HCT116 (cell line): ENCODE measurements around the gene CBS. TPM values are rescaled to one million over a fixed set of nuclear protein-coding genes. Genes with fewer than 3 reads are reported as not detected.
A peak's percentile ranks its signal among the peaks of the same experiment; 100 is the strongest.
"Not testable (repeated sequence)": the region's sequence is repeated elsewhere in the genome, so short reads cannot be mapped to it uniquely, and the experiment has no call there.

ENCODE experiments used
- ATAC-seq: fragments of 200-7000 bp; cut with Tn5 transposase; 2 replicates; pipeline ENCODE4 v1.9.1; 2020; ENCODE audit warnings: mild to moderate bottlenecking, moderate library complexity
- BruUV-seq: library from RNA; stranded (reverse); fragments of 400-500 nt; replicated peaks from 2 replicates; lab custom pipeline; 2021; lab: Mats Ljungman, UMichigan
- CTCF ChIA-PET: fragments of 300-600 bp; sonication (Branson Sonifier 250); formaldehyde crosslinking; loops from one replicate; lab custom pipeline; 2021; ENCODE audit warnings: antibody characterized with exemption; lab: Charles Lee
- POLR2A ChIA-PET: fragments of 300-600, 350-600 bp; sonication (Branson Sonifier 250); formaldehyde crosslinking; loops from one replicate; lab custom pipeline; 2021; ENCODE audit warnings: antibody characterized with exemption; lab: Charles Lee
- RAD21 ChIA-PET, 2 experiments: fragments of 300-600 bp; sonication (Branson Sonifier 250); formaldehyde crosslinking; loops; one replicate each; lab custom pipeline; 2023; ENCODE audit warnings: low total read pairs in 2 of 2; ENCODE audit not compliant: uncharacterized antibody in 2 of 2, unreplicated experiment in 2 of 2, low non-redundant PET in 1 of 2; lab: Charles Lee
- DNase-seq: peaks from one replicate; pipeline ENCODE4 v3.0.0-alpha.2; 2010; ENCODE audit warnings: low read depth, low spot score
- H2AFZ ChIP-seq: fragments of 200-600 bp; shearing (Covaris generic), sonication (generic); 2 replicates; pipeline ENCODE4 v1.6.1; 2017; ENCODE audit warnings: low read depth, mixed run types, mixed read lengths, antibody characterized with exemption, low read length; ENCODE audit not compliant: poor library complexity, severe bottlenecking
- H3K27ac ChIP-seq: 2 replicates; pipeline ENCODE4 v1.5.1; 2012; ENCODE audit warnings: low read depth, low read length
- H3K27me3 ChIP-seq: fragments of 200-600 bp; sonication (generic); 2 replicates; pipeline ENCODE4 v1.6.1; 2016; ENCODE audit warnings: mixed run types, low read length, mixed read lengths; ENCODE audit not compliant: insufficient read depth
- H3K36me3 ChIP-seq, 2 experiments: fragments of 200-500 bp in 1 of 2; fragments of 200-600 bp in 1 of 2; sonication (Bioruptor generic) in 1 of 2; sonication (generic) in 1 of 2; 2 replicates each; pipeline versions ENCODE4 v1.5.1 to v1.6.1; 2014 to 2016; ENCODE audit warnings: low read length in 2 of 2, inconsistent platforms in 1 of 2, mixed read lengths in 1 of 2, mixed run types in 1 of 2; ENCODE audit not compliant: insufficient read depth in 2 of 2, control insufficient read depth in 1 of 2
- H3K4me1 ChIP-seq, 2 experiments: fragments of 200-600 bp in 1 of 2; sonication (generic) in 1 of 2; 2 replicates each; pipeline versions ENCODE4 v1.5.1 to v1.6.1; 2012 to 2017; ENCODE audit warnings: low read length in 2 of 2, inconsistent platforms in 1 of 2, mild to moderate bottlenecking in 1 of 2, mixed read lengths in 1 of 2, mixed run types in 1 of 2, moderate library complexity in 1 of 2; ENCODE audit not compliant: insufficient read depth in 2 of 2, control insufficient read depth in 1 of 2
- H3K4me2 ChIP-seq: fragments of 200-600 bp; sonication (generic); 2 replicates; pipeline ENCODE4 v1.6.1; 2017; ENCODE audit warnings: mixed run types, low read length, mixed read lengths
- H3K4me3 ChIP-seq, 2 experiments: fragments of 200-600 bp in 1 of 2; sonication (generic) in 1 of 2; replicated peaks in 1 of 2; 2 replicates each; pipeline ENCODE4 v1.5.1; 2011 to 2016; ENCODE audit warnings: low read length in 2 of 2, control low read depth in 1 of 2, low read depth in 1 of 2, mild to moderate bottlenecking in 1 of 2, mixed read lengths in 1 of 2, mixed run types in 1 of 2
- H3K79me2 ChIP-seq: fragments of 200-600 bp; sonication (generic); 2 replicates; pipeline ENCODE4 v1.6.1; 2017; ENCODE audit warnings: mild to moderate bottlenecking, mixed run types, low read length, moderate library complexity, mixed read lengths; ENCODE audit not compliant: insufficient read depth
- H3K9ac ChIP-seq: fragments of 200-600 bp; sonication (generic); 2 replicates; pipeline ENCODE4 v1.6.1; 2016; ENCODE audit warnings: low read length, mixed read lengths
- H3K9me2 ChIP-seq: fragments of 200-600 bp; sonication (generic), shearing (Covaris generic); 2 replicates; pipeline ENCODE4 v1.6.1; 2017; ENCODE audit warnings: mixed run types, mild to moderate bottlenecking, moderate library complexity; ENCODE audit not compliant: insufficient read depth
- H3K9me3 ChIP-seq, 2 experiments: fragments of 200-500 bp in 1 of 2; fragments of 200-600 bp in 1 of 2; sonication (Bioruptor generic) in 1 of 2; sonication (generic) in 1 of 2; 2 replicates each; pipeline ENCODE4 v1.6.1; 2014 to 2017; ENCODE audit warnings: low read length in 2 of 2, mixed read lengths in 2 of 2, inconsistent platforms in 1 of 2, low read depth in 1 of 2, mild to moderate bottlenecking in 1 of 2, mixed run types in 1 of 2, moderate library complexity in 1 of 2; ENCODE audit not compliant: control insufficient read depth in 1 of 2, insufficient read depth in 1 of 2
- H4K20me1 ChIP-seq: fragments of 200-600 bp; sonication (generic), shearing (Covaris generic); 2 replicates; pipeline ENCODE4 v1.6.1; 2017; ENCODE audit warnings: mixed run types, mild to moderate bottlenecking, moderate library complexity; ENCODE audit not compliant: insufficient read depth
- ATF3 ChIP-seq: IDR thresholded peaks from 2 replicates; pipeline ENCODE4 v1.6.1; 2012
- CEBPB ChIP-seq: IDR thresholded peaks from 2 replicates; pipeline ENCODE4 v1.6.1; 2012; ENCODE audit warnings: low read depth
- EGR1 ChIP-seq: IDR thresholded peaks from 2 replicates; pipeline ENCODE4 v1.6.1; 2012; ENCODE audit warnings: low read depth
- EZH2 ChIP-seq: fragments of 200-600 bp; sonication (generic); IDR thresholded peaks from 2 replicates; pipeline ENCODE4 v1.6.1; 2017; ENCODE audit warnings: antibody characterized with exemption, mixed run types
- EZH2phosphoT487 ChIP-seq: fragments of 200-600 bp; IDR thresholded peaks from 2 replicates; pipeline ENCODE4 v1.6.1; 2018; ENCODE audit warnings: antibody characterized with exemption, borderline replicate concordance
- JUND ChIP-seq: IDR thresholded peaks from 2 replicates; pipeline ENCODE4 v1.6.1; 2012
- POLR2A ChIP-seq: IDR thresholded peaks from 2 replicates; pipeline ENCODE4 v1.7.0; 2011; ENCODE audit warnings: borderline replicate concordance; ENCODE audit not compliant: insufficient read depth, insufficient read length; ENCODE audit errors: extremely low read depth
- RAD21 ChIP-seq: IDR thresholded peaks from 2 replicates; pipeline ENCODE4 v1.6.1; 2012; ENCODE audit warnings: low read depth, mild to moderate bottlenecking
- SIN3A ChIP-seq: IDR thresholded peaks from 2 replicates; pipeline ENCODE4 v1.6.1; 2012; ENCODE audit warnings: low read depth
- YY1 ChIP-seq: IDR thresholded peaks from 2 replicates; pipeline ENCODE4 v1.6.1; 2011; ENCODE audit warnings: low read length, low read depth, moderate library complexity, mild to moderate bottlenecking; ENCODE audit not compliant: insufficient replicate concordance; ENCODE audit errors: extremely low read depth
- intact Hi-C: fragments of 100-400 bp; cut with micrococcal nuclease; formaldehyde crosslinking; loops from 2 replicates; pipeline ENCODE4 v1.10.0; 2022
- total RNA-seq: library from RNA; stranded (reverse); gene quantifications from one replicate; pipeline ENCODE4 v1.2.1, GENCODE V29; 2021; ENCODE audit not compliant: unreplicated experiment

CBS gene
- total RNA-seq, 1 experiment from 2014 or later, result 1.4 TPM

DNA sequence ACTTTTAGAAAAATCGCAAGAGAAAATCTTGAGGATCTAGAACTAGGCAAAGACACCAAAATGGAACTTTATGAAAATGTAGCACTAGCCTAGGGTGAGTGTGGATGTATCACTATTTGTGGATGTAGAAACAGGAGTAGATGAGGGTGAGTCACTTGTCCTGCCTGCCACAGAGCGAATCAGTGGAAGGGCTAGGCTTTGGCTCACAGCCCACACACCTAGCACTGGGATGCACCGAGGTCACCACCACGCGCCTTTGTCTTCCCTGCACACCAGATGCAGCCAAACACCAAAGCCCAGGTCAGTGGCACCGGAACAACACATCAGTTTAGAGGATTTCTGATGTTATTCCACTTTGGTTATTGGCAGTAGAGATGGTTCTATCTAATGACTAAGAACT lies 63.0 kb downstream of the CBS start:
- no TSS peak for BruUV-seq
- RAD21 ChIA-PET, result no interaction called here
- TF ChIP-seq EZH2phosphoT487, result no peak
- no peak for TF ChIP-seq CEBPB
- TF ChIP-seq YY1, result no peak
- no peak for TF ChIP-seq EGR1
- no peak for TF ChIP-seq ATF3
- no peak for TF ChIP-seq RAD21
- TF ChIP-seq POLR2A, result no peak
- TF ChIP-seq EZH2, result no peak
- DNase-seq, result no peak
- POLR2A ChIA-PET, result no interaction called here
- CTCF ChIA-PET, result no interaction called here
- Histone ChIP-seq H3K9ac (no peak overlapping the region), H3K27ac (no peak overlapping the region), H3K9me2 (no peaks in the 10 kb centered on the region), H3K4me3 (no peak overlapping the region), H4K20me1 (no peaks in the 10 kb centered on the region), H3K9me3 (no peaks in the 10 kb centered on the region), H3K4me2 (no peak overlapping the region), H3K36me3 (no peaks in the 10 kb centered on the region; a peak in 2 of 4 replicates), H3K4me1 (peaks cover 3 to 5% of the 10 kb centered on the region in 2 experiments; a peak in 2 of 4 replicates), H3K27me3 (no peaks in the 10 kb centered on the region), H3K79me2 (no peaks in the 10 kb centered on the region), H2AFZ (no peak overlapping the region)
- intact Hi-C loops, result no loop called here
- ATAC-seq, result peak; percentile 59

GRCh38 chr21:43006874-43007208 lies 68.8 kb downstream of the CBS start:
- intact Hi-C loops, result no loop called here
- Histone ChIP-seq H3K36me3 (no peaks in the 10 kb centered on the region), H3K79me2 (no peaks in the 10 kb centered on the region), H4K20me1 (no peaks in the 10 kb centered on the region), H3K4me1 (no peaks in the 10 kb centered on the region), H3K9ac (no peak overlapping the region), H2AFZ (no peak overlapping the region), H3K9me2 (no peaks in the 10 kb centered on the region), H3K4me2 (no peak overlapping the region), H3K4me3 (no peak overlapping the region), H3K27ac (no peak overlapping the region), H3K27me3 (no peaks in the 10 kb centered on the region), H3K9me3 (no peaks in the 10 kb centered on the region)
- ChIA-PET RAD21 (no interaction called here), CTCF (no interaction called here), POLR2A (no interaction called here)
- no TSS peak for BruUV-seq
- TF ChIP-seq JUND (no peak), CEBPB (no peak), SIN3A (no peak)
- ATAC-seq (no peak), DNase-seq (no peak)

- H3K9me3 ChIP-seq, H2AFZ ChIP-seq, H3K79me2 ChIP-seq, H4K20me1 ChIP-seq, CTCF ChIA-PET, RAD21 ChIA-PET, intact Hi-C loops, H3K4me2 ChIP-seq, H3K9me2 ChIP-seq, H3K4me1 ChIP-seq, DNase-seq, H3K9ac ChIP-seq, H3K27ac ChIP-seq, H3K36me3 ChIP-seq, ATAC-seq, BruUV-seq, H3K4me3 ChIP-seq, H3K27me3 ChIP-seq, POLR2A ChIA-PET: not testable (repeated sequence)
Measured at GRCh38 chr21:43006051-43006873, 69.4 kb downstream of the CBS start.
